Measurements from ENCODE around the gene MAN2A1. TPM values are rescaled to one million over a fixed set of nuclear protein-coding genes. Genes with fewer than 3 reads are reported as not detected.
"Not testable (repeated sequence)": the region's sequence is repeated elsewhere in the genome, so short reads cannot be mapped to it uniquely, and the experiment has no call there.

The MAN2A1 gene
- polyA plus RNA-seq, 1 experiment: 55.8 TPM

GRCh38 chr5:109759306-109759705 is 69.6 kb downstream of the MAN2A1 start:
- TF ChIP-seq, protein P1, sequence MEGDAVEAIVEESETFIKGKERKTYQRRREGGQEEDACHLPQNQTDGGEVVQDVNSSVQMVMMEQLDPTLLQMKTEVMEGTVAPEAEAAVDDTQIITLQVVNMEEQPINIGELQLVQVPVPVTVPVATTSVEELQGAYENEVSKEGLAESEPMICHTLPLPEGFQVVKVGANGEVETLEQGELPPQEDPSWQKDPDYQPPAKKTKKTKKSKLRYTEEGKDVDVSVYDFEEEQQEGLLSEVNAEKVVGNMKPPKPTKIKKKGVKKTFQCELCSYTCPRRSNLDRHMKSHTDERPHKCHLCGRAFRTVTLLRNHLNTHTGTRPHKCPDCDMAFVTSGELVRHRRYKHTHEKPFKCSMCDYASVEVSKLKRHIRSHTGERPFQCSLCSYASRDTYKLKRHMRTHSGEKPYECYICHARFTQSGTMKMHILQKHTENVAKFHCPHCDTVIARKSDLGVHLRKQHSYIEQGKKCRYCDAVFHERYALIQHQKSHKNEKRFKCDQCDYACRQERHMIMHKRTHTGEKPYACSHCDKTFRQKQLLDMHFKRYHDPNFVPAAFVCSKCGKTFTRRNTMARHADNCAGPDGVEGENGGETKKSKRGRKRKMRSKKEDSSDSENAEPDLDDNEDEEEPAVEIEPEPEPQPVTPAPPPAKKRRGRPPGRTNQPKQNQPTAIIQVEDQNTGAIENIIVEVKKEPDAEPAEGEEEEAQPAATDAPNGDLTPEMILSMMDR (IDR thresholded peaks at IDR 0.05; ENCODE audit: low read depth, low read length): no peak
- Histone ChIP-seq H3K27ac (ENCODE audit: low read depth, low read length) (no peak overlapping the region), H3K9me3 (ENCODE audit: control insufficient read depth, insufficient read depth, low read length) (no peaks in the 10 kb centered on the region), H3K27me3 (ENCODE audit: control insufficient read depth, insufficient read depth, low read length) (no peaks in the 10 kb centered on the region), H3K4me3 (ENCODE audit: low read depth, low read length) (no peak overlapping the region)
- DNase-seq (ENCODE audit: low read depth, low spot score): no peak
- POLR2A ChIA-PET: interaction anchor here (0.8 to 1.2 kb wide), 2 partner anchors 15 to 70 kb away, joined by 3 to 4 read pairs; partner anchors contain the start of gene MAN2A1
- CTCF ChIA-PET: no interaction called here

DNA sequence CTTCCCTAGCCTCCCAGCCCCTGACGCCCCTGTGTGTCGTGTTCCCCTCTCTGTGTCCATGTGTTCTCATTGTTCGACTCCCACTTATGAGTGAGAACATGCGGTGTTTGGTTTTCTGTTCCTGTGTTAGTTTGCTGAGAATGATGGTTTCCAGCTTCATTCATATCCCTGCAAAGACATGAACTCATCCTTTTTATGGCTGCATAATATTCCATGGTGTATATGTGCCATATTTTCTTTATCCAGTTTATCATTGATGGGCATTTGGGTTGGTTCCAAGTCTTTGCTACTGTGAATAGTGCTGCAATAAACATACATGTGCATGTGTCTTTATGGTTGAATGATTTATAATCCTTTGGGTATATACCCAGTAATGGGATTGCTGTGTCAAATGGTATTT is 70.4 kb downstream of the MAN2A1 start:
- CTCF ChIA-PET; H3K9me3 ChIP-seq (ENCODE audit: control insufficient read depth, insufficient read depth, low read length); H3K4me3 ChIP-seq (ENCODE audit: low read depth, low read length); H3K27ac ChIP-seq (ENCODE audit: low read depth, low read length); H3K27me3 ChIP-seq (ENCODE audit: control insufficient read depth, insufficient read depth, low read length); POLR2A ChIA-PET; DNase-seq (ENCODE audit: low read depth, low spot score): not testable (repeated sequence)

DNA sequence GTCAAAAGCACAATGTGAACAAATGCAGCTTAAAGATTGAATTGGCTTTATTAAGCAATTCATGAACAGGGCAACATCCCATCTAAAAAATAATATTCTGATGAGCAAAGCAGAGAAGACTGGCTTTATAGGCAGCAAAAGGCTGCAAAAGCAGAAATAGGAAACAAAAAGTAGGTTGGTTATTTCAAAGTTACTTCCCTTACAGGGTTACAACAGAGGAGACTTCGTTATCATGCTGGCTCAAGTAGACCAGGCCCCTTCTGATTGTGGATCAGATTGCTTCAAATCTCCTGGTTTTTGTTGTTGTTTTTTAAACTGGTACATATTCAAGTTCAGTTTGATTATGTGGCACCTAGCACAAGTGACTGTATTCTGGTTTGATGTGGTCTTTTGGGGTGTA is 73.1 kb downstream of the MAN2A1 start:
- TF ChIP-seq, protein P1 (IDR thresholded peaks at IDR 0.05; ENCODE audit: low read depth, low read length): no peak
- ChIA-PET CTCF (no interaction called here), POLR2A (interaction anchor here (0.6 kb wide), 1 partner anchor 986 kb away, joined by 4 read pairs; no protein-coding TSS in a partner anchor)
- no peak for DNase-seq (ENCODE audit: low read depth, low spot score)
- no peak overlapping the region for H3K4me3 ChIP-seq (ENCODE audit: low read depth, low read length)
- no peak overlapping the region for H3K27ac ChIP-seq (ENCODE audit: low read depth, low read length)
- H3K27me3 ChIP-seq (ENCODE audit: control insufficient read depth, insufficient read depth, low read length): no peaks in the 10 kb centered on the region
- H3K9me3 ChIP-seq (ENCODE audit: control insufficient read depth, insufficient read depth, low read length): no peaks in the 10 kb centered on the region

DNA sequence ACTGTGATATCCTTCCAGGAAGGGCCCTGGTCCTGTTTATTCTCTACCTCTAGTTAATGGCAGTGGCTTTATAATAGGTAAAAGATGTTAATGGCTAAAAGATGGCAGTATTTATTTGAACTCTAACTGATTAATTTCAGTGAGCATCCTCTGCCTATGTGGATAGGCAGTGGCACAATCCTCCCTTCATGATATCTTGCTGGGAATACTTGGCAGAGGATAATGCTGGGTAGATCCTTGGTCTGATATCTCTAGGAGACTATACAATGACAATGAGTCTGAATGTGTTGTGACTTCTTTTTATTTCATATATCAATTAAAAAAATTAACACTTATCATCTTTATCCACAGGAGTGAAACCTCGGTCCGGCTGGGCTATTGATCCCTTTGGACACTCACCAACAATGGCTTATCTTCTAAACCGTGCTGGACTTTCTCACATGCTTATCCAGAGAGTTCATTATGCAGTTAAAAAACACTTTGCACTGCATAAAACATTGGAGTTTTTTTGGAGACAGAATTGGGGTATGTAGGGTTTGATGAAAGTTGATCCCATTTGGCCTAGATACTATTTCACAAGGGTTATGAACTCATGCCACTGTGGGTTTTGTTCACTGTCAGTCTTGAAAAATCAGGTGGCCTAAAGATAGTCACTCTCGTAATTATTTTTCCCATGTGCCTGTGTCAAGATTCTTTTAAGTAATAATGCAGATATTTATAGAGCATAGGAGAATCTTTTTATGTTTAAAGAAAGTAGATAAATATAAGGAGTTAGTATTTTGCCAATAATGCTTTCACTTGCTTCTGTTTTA is 77.7 kb downstream of the MAN2A1 start:
- Histone ChIP-seq H3K27ac (ENCODE audit: low read depth, low read length) (no peak overlapping the region), H3K9me3 (ENCODE audit: control insufficient read depth, insufficient read depth, low read length) (no peaks in the 10 kb centered on the region), H3K27me3 (ENCODE audit: control insufficient read depth, insufficient read depth, low read length) (no peaks in the 10 kb centered on the region), H3K4me3 (ENCODE audit: low read depth, low read length) (no peak overlapping the region)
- POLR2A ChIA-PET: no interaction called here
- no peak for DNase-seq (ENCODE audit: low read depth, low spot score)
- TF ChIP-seq, protein P1 (IDR thresholded peaks at IDR 0.05; ENCODE audit: low read depth, low read length): no peak
- CTCF ChIA-PET: no interaction called here

DNA sequence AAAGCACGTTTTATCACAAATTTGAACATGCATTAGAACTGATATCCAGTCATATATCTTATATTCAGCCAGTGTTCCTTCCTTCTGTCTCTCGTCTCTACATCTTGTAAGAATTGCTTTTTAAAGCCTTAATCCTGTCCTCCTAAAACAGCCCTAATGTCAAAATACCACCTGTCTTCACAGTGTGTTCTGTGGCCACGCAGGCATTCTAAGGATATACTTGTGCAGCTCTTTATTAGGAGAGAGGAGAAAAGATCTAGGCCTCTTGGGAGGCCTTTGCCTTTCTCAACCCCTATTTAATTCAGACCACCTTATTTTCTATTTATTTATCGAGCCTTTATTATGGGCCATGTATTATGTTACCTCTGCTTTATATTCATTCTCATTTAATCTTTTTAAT is 78.3 kb downstream of the MAN2A1 start:
- DNase-seq (ENCODE audit: low read depth, low spot score): no peak
- TF ChIP-seq, protein P1 (IDR thresholded peaks at IDR 0.05; ENCODE audit: low read depth, low read length): no peak
- H3K9me3 ChIP-seq (ENCODE audit: control insufficient read depth, insufficient read depth, low read length): no peaks in the 10 kb centered on the region
- POLR2A ChIA-PET: no interaction called here
- no peaks in the 10 kb centered on the region for H3K27me3 ChIP-seq (ENCODE audit: control insufficient read depth, insufficient read depth, low read length)
- H3K4me3 ChIP-seq (ENCODE audit: low read depth, low read length): no peak overlapping the region
- no peak overlapping the region for H3K27ac ChIP-seq (ENCODE audit: low read depth, low read length)
- CTCF ChIA-PET: no interaction called here

Measured in AG04450 (cell line).